ENCODE results near the gene MEPCE. TPM values are rescaled to one million over a fixed set of nuclear protein-coding genes. Genes with fewer than 3 reads are reported as not detected.

Gene MEPCE
- polyA plus RNA-seq, 1 experiment = 19.1 TPM

- H3K27me3 ChIP-seq (ENCODE audit: control insufficient read depth, insufficient read depth, low read length) = peaks cover 16% of the 10 kb centered on the region
- TF ChIP-seq CTCF (IDR thresholded peaks at IDR 0.05; ENCODE audit: insufficient read depth, low read depth, low read length) = no peak
- H3K36me3 ChIP-seq (ENCODE audit: control insufficient read depth, insufficient read depth, low read length) = no peaks in the 10 kb centered on the region
- H3K4me3 ChIP-seq (ENCODE audit: low read depth, low read length) = no peak overlapping the region
- DNase-seq (ENCODE audit: low read depth) = no peak
- ChIA-PET CTCF (interaction anchor here (1.7 kb wide), 1 partner anchor 13 kb away, joined by 8 read pairs; no protein-coding TSS in a partner anchor), POLR2A (no interaction called here)
Observed at GRCh38 chr7:100394077-100394476, 35.6 kb upstream of the MEPCE start.

GRCh38 chr7:100396421-100396982 lies 33.1 kb upstream of the MEPCE start:
- Histone ChIP-seq H3K4me3 (ENCODE audit: low read depth, low read length) (no peak overlapping the region), H3K27me3 (ENCODE audit: control insufficient read depth, insufficient read depth, low read length) (peaks cover 7% of the 10 kb centered on the region), H3K36me3 (ENCODE audit: control insufficient read depth, insufficient read depth, low read length) (no peaks in the 10 kb centered on the region)
- no peak for TF ChIP-seq CTCF (IDR thresholded peaks at IDR 0.05; ENCODE audit: insufficient read depth, low read depth, low read length)
- ChIA-PET POLR2A (no interaction called here), CTCF (interaction anchor here (0.9 kb wide), 1 partner anchor 11 kb away, joined by 3 read pairs; no protein-coding TSS in a partner anchor)
- no peak for DNase-seq (ENCODE audit: low read depth)

GRCh38 chr7:100397315-100398081 lies 32.1 kb upstream of the MEPCE start:
- H3K36me3 ChIP-seq (ENCODE audit: control insufficient read depth, insufficient read depth, low read length) = no peaks in the 10 kb centered on the region
- no peak overlapping the region for H3K4me3 ChIP-seq (ENCODE audit: low read depth, low read length)
- CTCF ChIA-PET = interaction anchor here (1.8 kb wide), 1 partner anchor 10 kb away, joined by 7 read pairs; no protein-coding TSS in a partner anchor
- peaks cover 4% of the 10 kb centered on the region; the same call in 1 of the 2 replicates for H3K27me3 ChIP-seq (ENCODE audit: control insufficient read depth, insufficient read depth, low read length)
- 0 out of 2 replicates have a peak, but pooled peaks have one; percentile 2 for TF ChIP-seq CTCF (IDR thresholded peaks at IDR 0.05; ENCODE audit: insufficient read depth, low read depth, low read length)
- POLR2A ChIA-PET = no interaction called here
- no peak for DNase-seq (ENCODE audit: low read depth)

- no peak for DNase-seq (ENCODE audit: low read depth)
- no peak for TF ChIP-seq CTCF (IDR thresholded peaks at IDR 0.05; ENCODE audit: insufficient read depth, low read depth, low read length)
- Histone ChIP-seq H3K27me3 (ENCODE audit: control insufficient read depth, insufficient read depth, low read length) (peaks cover 4% of the 10 kb centered on the region; the same call in 1 of the 2 replicates), H3K4me3 (ENCODE audit: low read depth, low read length) (no peak overlapping the region), H3K36me3 (ENCODE audit: control insufficient read depth, insufficient read depth, low read length) (no peaks in the 10 kb centered on the region)
- ChIA-PET POLR2A (no interaction called here), CTCF (interaction anchor here (1.8 kb wide), 1 partner anchor 9 kb away, joined by 7 read pairs; no protein-coding TSS in a partner anchor)
Observed at GRCh38 chr7:100398239-100398638, 31.4 kb upstream of the MEPCE start.

- ChIA-PET CTCF (interaction anchor here (1.0 kb wide), 1 partner anchor 18 kb away, joined by 4 read pairs; no protein-coding TSS in a partner anchor), POLR2A (no interaction called here)
- Histone ChIP-seq H3K36me3 (ENCODE audit: control insufficient read depth, insufficient read depth, low read length) (no peaks in the 10 kb centered on the region), H3K4me3 (ENCODE audit: low read depth, low read length) (no peak overlapping the region), H3K27me3 (ENCODE audit: control insufficient read depth, insufficient read depth, low read length) (peaks cover 4% of the 10 kb centered on the region; the same call in 1 of the 2 replicates)
- no peak for TF ChIP-seq CTCF (IDR thresholded peaks at IDR 0.05; ENCODE audit: insufficient read depth, low read depth, low read length)
- no peak for DNase-seq (ENCODE audit: low read depth)
Observed at GRCh38 chr7:100400041-100400440, 29.6 kb upstream of the MEPCE start.

Measured in BJ (cell line).